Measurements from ENCODE around the gene MACROD2.

MACROD2 gene

DNA sequence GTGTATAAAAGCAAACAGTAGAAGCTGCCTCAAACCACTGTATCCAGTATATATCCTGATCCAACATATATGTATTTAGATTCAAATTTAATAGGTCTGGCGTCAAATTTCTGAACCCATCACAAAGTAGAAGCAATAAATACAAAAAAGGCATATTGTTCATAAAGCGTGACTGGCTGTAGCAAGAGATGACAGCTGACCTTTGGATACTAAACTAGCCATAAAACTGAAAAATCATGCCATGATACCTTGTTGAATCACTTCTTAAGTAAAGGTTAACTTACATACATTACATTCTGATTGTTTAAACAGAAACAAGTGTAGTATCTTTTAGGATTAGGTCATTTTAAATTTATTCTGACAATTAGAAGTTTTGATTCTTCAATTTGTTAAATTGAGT lies 714.1 kb downstream of the MACROD2 start:
- H3K4me3 ChIP-seq (ENCODE audit: low read depth, low read length), result no peak overlapping the region
- TF ChIP-seq, protein P1, sequence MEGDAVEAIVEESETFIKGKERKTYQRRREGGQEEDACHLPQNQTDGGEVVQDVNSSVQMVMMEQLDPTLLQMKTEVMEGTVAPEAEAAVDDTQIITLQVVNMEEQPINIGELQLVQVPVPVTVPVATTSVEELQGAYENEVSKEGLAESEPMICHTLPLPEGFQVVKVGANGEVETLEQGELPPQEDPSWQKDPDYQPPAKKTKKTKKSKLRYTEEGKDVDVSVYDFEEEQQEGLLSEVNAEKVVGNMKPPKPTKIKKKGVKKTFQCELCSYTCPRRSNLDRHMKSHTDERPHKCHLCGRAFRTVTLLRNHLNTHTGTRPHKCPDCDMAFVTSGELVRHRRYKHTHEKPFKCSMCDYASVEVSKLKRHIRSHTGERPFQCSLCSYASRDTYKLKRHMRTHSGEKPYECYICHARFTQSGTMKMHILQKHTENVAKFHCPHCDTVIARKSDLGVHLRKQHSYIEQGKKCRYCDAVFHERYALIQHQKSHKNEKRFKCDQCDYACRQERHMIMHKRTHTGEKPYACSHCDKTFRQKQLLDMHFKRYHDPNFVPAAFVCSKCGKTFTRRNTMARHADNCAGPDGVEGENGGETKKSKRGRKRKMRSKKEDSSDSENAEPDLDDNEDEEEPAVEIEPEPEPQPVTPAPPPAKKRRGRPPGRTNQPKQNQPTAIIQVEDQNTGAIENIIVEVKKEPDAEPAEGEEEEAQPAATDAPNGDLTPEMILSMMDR (IDR thresholded peaks at IDR 0.05; ENCODE audit: borderline replicate concordance, insufficient read depth, low read depth, low read length), result no peak

DNA sequence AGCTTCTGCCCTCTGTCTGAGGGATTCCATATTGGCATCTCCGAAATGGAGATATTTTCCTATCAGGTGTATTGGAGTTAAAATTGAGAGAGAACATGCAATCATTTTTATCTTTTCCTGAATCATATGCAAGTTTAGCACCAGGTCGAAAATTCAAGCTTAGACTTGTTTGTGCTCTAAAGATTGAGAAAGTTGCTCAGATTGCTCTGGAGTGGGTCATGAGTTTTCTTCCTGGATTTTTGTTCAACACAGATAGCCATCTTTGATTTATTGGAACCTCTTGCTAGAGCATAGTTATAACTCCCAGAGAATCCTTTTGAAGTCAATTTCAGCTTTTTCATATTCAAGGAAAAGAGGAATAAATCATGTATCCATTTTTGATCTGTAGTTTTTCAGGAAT lies 715.6 kb downstream of the MACROD2 start:
- TF ChIP-seq, protein P1 (IDR thresholded peaks at IDR 0.05; ENCODE audit: borderline replicate concordance, insufficient read depth, low read depth, low read length), result no peak

GRCh38 chr20:14711652-14712051 lies 716.3 kb downstream of the MACROD2 start:
- TF ChIP-seq, protein P1 (IDR thresholded peaks at IDR 0.05; ENCODE audit: borderline replicate concordance, insufficient read depth, low read depth, low read length), result no peak
- H3K4me3 ChIP-seq (ENCODE audit: low read depth, low read length), result no peak overlapping the region

More for the DNA sequence above, 715.6 kb downstream of the MACROD2 start:
- H3K4me3 ChIP-seq (ENCODE audit: low read depth, low read length), result no peak overlapping the region

GRCh38 chr20:14712302-14712739 lies 717.0 kb downstream of the MACROD2 start:
- TF ChIP-seq, protein P1 (IDR thresholded peaks at IDR 0.05; ENCODE audit: borderline replicate concordance, insufficient read depth, low read depth, low read length), result no peak
- H3K4me3 ChIP-seq (ENCODE audit: low read depth, low read length), result no peak overlapping the region

DNA sequence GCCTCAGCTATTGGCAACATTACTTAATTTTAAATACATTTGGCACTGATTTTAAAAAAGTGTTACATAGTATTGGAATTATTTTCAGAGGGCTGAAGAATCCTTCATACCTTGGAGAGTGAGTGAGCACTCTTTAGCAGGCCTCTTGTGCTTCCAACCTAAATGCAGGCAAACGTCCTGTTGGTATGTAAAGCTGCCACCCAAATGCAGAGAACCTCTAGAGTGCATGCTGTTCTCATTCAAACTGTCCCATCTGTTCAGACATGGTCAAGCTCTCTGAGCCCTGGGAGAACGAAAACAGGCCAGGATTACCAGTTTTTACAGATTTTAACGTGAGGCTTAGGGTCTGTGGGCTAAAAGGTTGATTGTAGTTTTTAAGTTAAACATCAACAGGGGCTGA lies 720.1 kb downstream of the MACROD2 start:
- TF ChIP-seq, protein P1 (IDR thresholded peaks at IDR 0.05; ENCODE audit: borderline replicate concordance, insufficient read depth, low read depth, low read length), result no peak

GRCh38 chr20:14716351-14716801 lies 721.1 kb downstream of the MACROD2 start:
- H3K4me3 ChIP-seq (ENCODE audit: low read depth, low read length), result no peak overlapping the region
- TF ChIP-seq, protein P1 (IDR thresholded peaks at IDR 0.05; ENCODE audit: borderline replicate concordance, insufficient read depth, low read depth, low read length), result no peak

More for the DNA sequence above, 720.1 kb downstream of the MACROD2 start:
- H3K4me3 ChIP-seq (ENCODE audit: low read depth, low read length), result no peak overlapping the region

- TF ChIP-seq, protein P1 (IDR thresholded peaks at IDR 0.05; ENCODE audit: borderline replicate concordance, insufficient read depth, low read depth, low read length), result no peak
- H3K4me3 ChIP-seq (ENCODE audit: low read depth, low read length), result no peak overlapping the region
These were observed 722.1 kb downstream of the MACROD2 start for GRCh38 chr20:14717134-14717999.

Measured in GM12875 (cell line).